CD4-positive, CD25-positive, alpha-beta regulatory T cell (primary cell): ENCODE results near the gene COL6A2. TPM values are rescaled to one million over a fixed set of nuclear protein-coding genes. Genes with fewer than 3 reads are reported as not detected.

ENCODE experiments used
- ATAC-seq, 2 donors: fragments of 150-1000 bp; cut with Tn5 transposase; one replicate each; pipeline ENCODE4 v1.10.0; 2021; ENCODE audit warnings: low read depth in 2 of 2, moderate number of reproducible peaks in 2 of 2, moderate library complexity in 1 of 2
- DNase-seq, 3 donors: peaks; one replicate each; pipeline versions ENCODE4 v3.0.0 to v3.0.0-alpha.2; 2012 to 2022; ENCODE audit warnings: mixed read lengths in 1 of 3
- H3K27ac ChIP-seq: one replicate; pipeline ENCODE4 v1.7.0; 2013; ENCODE audit warnings: mild to moderate bottlenecking, low read length; ENCODE audit not compliant: insufficient read depth, poor library complexity, severe bottlenecking
- H3K27me3 ChIP-seq: one replicate; pipeline ENCODE4 v1.7.0; 2013; ENCODE audit warnings: low read length; ENCODE audit not compliant: control insufficient read depth, insufficient read depth
- H3K36me3 ChIP-seq: one replicate; pipeline ENCODE4 v1.7.0; 2013; ENCODE audit warnings: mild to moderate bottlenecking, low read length, moderate library complexity; ENCODE audit not compliant: control insufficient read depth, insufficient read depth
- H3K4me1 ChIP-seq: 2 replicates; pipeline ENCODE4 v1.7.0; 2013; ENCODE audit warnings: mild to moderate bottlenecking, low read length; ENCODE audit not compliant: insufficient read depth, control insufficient read depth, poor library complexity, severe bottlenecking
- H3K4me3 ChIP-seq: one replicate; pipeline ENCODE4 v1.7.0; 2013; ENCODE audit warnings: low read depth, mild to moderate bottlenecking, low read length, moderate library complexity
- H3K9me3 ChIP-seq, 2 experiments: 1 replicate in 1 of 2; 2 replicates in 1 of 2; pipeline ENCODE4 v1.7.0; 2013; ENCODE audit warnings: low read length in 2 of 2, mild to moderate bottlenecking in 1 of 2, moderate library complexity in 1 of 2; ENCODE audit not compliant: control insufficient read depth in 2 of 2
- H3K27ac Mint-ChIP-seq, 3 donors: one replicate each; pipeline ENCODE4 v1.8.0; 2020 to 2022; ENCODE audit warnings: mild to moderate bottlenecking in 3 of 3, mixed read lengths in 3 of 3, moderate library complexity in 2 of 3
- H3K27me3 Mint-ChIP-seq: one replicate; pipeline ENCODE4 v1.8.0; 2022; ENCODE audit warnings: mild to moderate bottlenecking, mixed read lengths
- H3K36me3 Mint-ChIP-seq: one replicate; pipeline ENCODE4 v1.8.0; 2020; ENCODE audit warnings: mixed read lengths
- H3K4me1 Mint-ChIP-seq, 4 donors: one replicate each; pipeline ENCODE4 v1.8.0; 2020 to 2022; ENCODE audit warnings: mixed read lengths in 4 of 4, mild to moderate bottlenecking in 1 of 4
- H3K4me3 Mint-ChIP-seq, 4 donors: one replicate each; pipeline ENCODE4 v1.8.0; 2020 to 2022; ENCODE audit warnings: mild to moderate bottlenecking in 4 of 4, mixed read lengths in 4 of 4, moderate library complexity in 3 of 4
- H3K9me3 Mint-ChIP-seq, 7 donors: one replicate each; pipeline ENCODE4 v1.8.0; 2020 to 2022; ENCODE audit warnings: mixed read lengths in 7 of 7, mild to moderate bottlenecking in 3 of 7, moderate library complexity in 2 of 7
- polyA plus RNA-seq, 4 donors: library from polyadenylated mRNA; unstranded; fragments of 300-500 nt; fragmentation: Illumina TruSeq; gene quantifications; one replicate each; pipeline ENCODE4 v1.2.3, GENCODE V29; 2021
- total RNA-seq: library from RNA; stranded (reverse); gene quantifications from one replicate; pipeline ENCODE4 v1.2.3, GENCODE V29; 2022

COL6A2 gene
- total and polyA plus RNA-seq, 5 donors from 2014 or later: 0.08 to 12.9 (median 1.3) TPM

DNA sequence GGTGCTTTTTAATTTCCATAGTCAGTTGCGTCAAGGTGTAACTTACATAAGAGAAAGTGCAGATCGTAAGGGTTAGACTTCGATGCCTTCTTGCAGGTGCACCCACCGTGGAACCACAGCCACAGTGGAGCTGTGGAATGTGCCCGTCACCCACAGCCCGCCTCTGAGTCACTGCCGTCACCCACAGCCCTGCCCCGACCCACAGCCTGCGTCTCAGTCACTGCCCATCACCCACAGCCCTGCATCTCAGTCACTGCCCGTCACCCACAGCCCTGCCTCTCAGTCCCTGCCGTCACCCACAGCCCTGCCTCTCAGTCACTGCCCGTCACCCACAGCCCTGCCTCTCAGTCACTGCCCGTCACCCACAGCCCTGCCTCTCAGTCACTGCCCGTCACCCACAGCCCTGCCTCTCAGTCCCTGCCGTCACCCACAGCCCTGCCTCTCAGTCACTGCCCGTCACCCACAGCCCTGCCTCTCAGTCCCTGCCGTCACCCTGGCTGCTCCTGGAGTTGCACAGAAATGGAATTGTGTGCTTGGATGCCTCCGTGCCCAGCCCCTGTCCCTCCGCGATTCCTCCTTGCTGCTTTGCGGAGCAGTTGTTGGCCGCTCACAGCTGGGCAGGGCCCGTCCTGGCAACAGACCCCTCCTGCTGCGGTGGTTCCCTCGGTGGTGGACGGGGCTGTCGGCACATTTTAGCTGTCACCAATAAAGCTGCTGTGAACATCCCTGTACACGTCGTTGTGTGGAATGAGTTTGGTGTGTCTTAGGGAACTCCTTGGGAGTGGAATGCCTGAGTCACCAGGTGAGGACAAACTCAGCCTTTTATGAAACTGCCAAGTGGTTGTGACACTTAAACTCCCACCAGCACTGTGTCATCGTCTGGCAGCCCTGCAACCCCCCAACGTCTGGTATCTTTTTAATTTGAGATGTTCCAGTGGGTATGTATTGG is 44.9 kb upstream of the COL6A2 start:
- Histone ChIP-seq H3K4me1 (peaks cover 3% of the 10 kb centered on the region), H3K27me3 (no peaks in the 10 kb centered on the region), H3K9me3 (peaks cover 0 to 5% of the 10 kb centered on the region in 2 experiments), H3K27ac (no peak overlapping the region), H3K4me3 (no peak overlapping the region), H3K36me3 (no peaks in the 10 kb centered on the region)
- peaks cover 0 to 8% (median 2%) of the 10 kb centered on the region in 4 donors for H3K4me1 Mint-ChIP-seq
- no peaks in the 10 kb centered on the region for H3K9me3 Mint-ChIP-seq
- no peaks in the 10 kb centered on the region for H3K36me3 Mint-ChIP-seq
- ATAC-seq: no peak
- H3K27me3 Mint-ChIP-seq: peaks cover 4% of the 10 kb centered on the region
- DNase-seq: no peak
- H3K4me3 Mint-ChIP-seq: no peak overlapping the region
- no peak overlapping the region for H3K27ac Mint-ChIP-seq

DNA sequence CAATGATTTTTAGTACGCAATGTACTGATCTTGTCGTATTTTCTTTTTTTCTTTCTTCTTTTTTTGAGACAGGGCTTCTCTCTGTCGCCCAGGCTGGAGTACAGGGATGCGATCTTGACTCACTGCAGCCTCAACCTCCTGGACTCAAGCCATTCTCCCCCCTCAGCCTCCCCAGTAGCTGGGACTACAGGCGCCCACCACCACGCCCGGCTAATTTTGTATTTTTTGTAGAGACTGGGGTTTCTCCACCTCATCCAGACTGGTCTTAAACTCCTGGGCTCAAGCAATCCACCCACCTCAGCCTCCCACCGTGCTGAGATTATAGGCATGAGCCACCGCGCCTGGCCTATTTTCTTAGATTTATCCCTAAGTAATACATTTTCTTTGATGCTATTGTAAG is 43.9 kb upstream of the COL6A2 start:
- H3K4me1 ChIP-seq: peaks cover 3% of the 10 kb centered on the region
- H3K36me3 ChIP-seq: no peaks in the 10 kb centered on the region
- H3K4me3 ChIP-seq: no peak overlapping the region
- Mint-ChIP-seq H3K4me1 (peaks cover 0 to 11% (median 2%) of the 10 kb centered on the region in 4 donors), H3K36me3 (no peaks in the 10 kb centered on the region), H3K27me3 (peaks cover 8% of the 10 kb centered on the region), H3K9me3 (peaks cover 0 to 5% (median 0%) of the 10 kb centered on the region in 7 donors), H3K4me3 (no peak overlapping the region), H3K27ac (no peak overlapping the region)
- H3K9me3 ChIP-seq: no peaks in the 10 kb centered on the region
- ATAC-seq (no peak), DNase-seq (no peak)
- no peak overlapping the region for H3K27ac ChIP-seq
- no peaks in the 10 kb centered on the region for H3K27me3 ChIP-seq

DNA sequence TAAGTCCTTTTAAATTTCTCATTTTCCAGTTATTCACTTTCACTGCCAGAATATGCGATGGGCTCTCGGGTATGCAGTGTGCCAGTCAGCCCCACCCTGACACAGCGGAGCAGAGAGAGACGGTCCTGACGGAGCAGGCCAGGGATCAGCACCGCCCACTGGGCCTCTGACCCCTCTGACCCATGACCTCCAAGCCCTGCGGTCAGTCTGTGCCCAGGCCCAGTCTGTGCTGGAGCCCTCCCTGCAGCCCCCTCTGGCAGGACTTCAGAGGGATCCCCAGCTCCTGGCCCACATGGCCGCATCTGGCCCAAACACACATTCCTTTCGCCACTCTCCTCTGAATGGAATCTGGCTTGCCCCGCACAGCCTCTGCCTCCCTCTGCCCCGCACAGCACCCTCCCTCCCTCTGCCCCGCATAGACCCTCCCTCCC is 43.4 kb upstream of the COL6A2 start:
- Histone ChIP-seq H3K36me3 (no peaks in the 10 kb centered on the region), H3K4me1 (peaks cover 3% of the 10 kb centered on the region), H3K27me3 (no peaks in the 10 kb centered on the region), H3K9me3 (no peaks in the 10 kb centered on the region), H3K4me3 (no peak overlapping the region), H3K27ac (no peak overlapping the region)
- H3K36me3 Mint-ChIP-seq: no peaks in the 10 kb centered on the region
- no peak overlapping the region for H3K4me3 Mint-ChIP-seq
- no peak for ATAC-seq
- peaks cover 11% of the 10 kb centered on the region for H3K27me3 Mint-ChIP-seq
- peaks cover 0 to 11% (median 2%) of the 10 kb centered on the region in 4 donors for H3K4me1 Mint-ChIP-seq
- H3K27ac Mint-ChIP-seq: no peak overlapping the region
- no peak for DNase-seq
- H3K9me3 Mint-ChIP-seq: peaks cover 0 to 8% (median 0%) of the 10 kb centered on the region in 7 donors

DNA sequence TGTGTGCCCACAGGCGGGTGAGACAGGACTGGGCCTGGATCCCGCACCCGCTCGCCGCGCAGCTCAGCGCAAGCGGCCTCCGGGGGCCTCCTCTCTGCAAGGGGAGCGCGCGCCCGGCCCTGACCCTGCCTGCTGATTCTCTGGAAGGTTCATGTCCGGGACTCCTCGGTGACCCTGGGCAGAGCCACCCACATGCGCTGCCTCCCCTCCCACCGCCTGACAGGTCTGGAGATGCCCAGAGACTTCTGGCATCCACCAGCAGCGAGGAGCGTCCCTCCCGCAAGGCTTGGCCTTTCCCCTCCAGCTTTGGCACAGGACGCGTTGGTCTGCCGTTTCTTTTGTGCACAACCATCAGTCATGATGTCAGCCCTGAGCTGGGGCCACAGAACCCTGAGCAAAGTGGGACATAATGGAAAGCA is 42.0 kb upstream of the COL6A2 start:
- H3K27ac ChIP-seq: no peak overlapping the region
- Mint-ChIP-seq H3K36me3 (no peaks in the 10 kb centered on the region), H3K4me3 (no peak overlapping the region), H3K27ac (no peak overlapping the region), H3K9me3 (peaks cover 0 to 8% (median 0%) of the 10 kb centered on the region in 7 donors), H3K4me1 (peaks cover 0 to 11% (median 2%) of the 10 kb centered on the region in 4 donors), H3K27me3 (peaks cover 11% of the 10 kb centered on the region)
- no peak overlapping the region for H3K4me3 ChIP-seq
- no peaks in the 10 kb centered on the region for H3K36me3 ChIP-seq
- DNase-seq: no peak
- H3K9me3 ChIP-seq: no peaks in the 10 kb centered on the region
- peaks cover 3% of the 10 kb centered on the region for H3K4me1 ChIP-seq
- ATAC-seq: no peak
- H3K27me3 ChIP-seq: no peaks in the 10 kb centered on the region

DNA sequence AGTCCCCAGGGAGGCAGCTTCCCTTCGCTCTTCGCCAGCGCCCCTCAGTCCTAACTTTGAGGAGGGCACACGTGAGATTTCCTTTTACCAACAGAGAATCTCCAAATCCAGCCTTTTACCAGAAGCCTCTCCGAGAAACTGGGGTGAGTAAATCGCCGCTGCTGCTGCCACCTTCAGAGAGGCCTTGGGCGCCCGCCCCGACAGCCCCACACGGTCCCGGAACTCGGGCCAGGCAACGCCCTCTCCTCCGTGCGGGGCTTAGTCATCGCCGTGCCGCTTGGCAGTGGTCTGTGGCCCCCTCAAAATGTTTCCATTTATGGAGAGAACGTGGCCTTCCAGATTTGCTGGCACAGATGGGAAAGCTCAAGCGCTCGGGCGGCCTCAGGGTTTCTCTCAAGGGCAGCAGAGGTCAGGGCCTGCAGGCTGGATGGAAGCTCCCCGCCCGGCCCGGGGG is 41.4 kb upstream of the COL6A2 start:
- Histone ChIP-seq H3K9me3 (no peaks in the 10 kb centered on the region), H3K4me1 (peaks cover 3% of the 10 kb centered on the region), H3K27me3 (no peaks in the 10 kb centered on the region), H3K4me3 (no peak overlapping the region), H3K36me3 (no peaks in the 10 kb centered on the region), H3K27ac (no peak overlapping the region)
- peaks cover 0 to 11% (median 2%) of the 10 kb centered on the region in 4 donors for H3K4me1 Mint-ChIP-seq
- H3K27me3 Mint-ChIP-seq: peaks cover 11% of the 10 kb centered on the region
- no peak overlapping the region for H3K4me3 Mint-ChIP-seq
- ATAC-seq (no peak), DNase-seq (no peak)
- no peaks in the 10 kb centered on the region for H3K36me3 Mint-ChIP-seq
- H3K27ac Mint-ChIP-seq: no peak overlapping the region
- H3K9me3 Mint-ChIP-seq: peaks cover 0 to 8% (median 0%) of the 10 kb centered on the region in 7 donors

DNA sequence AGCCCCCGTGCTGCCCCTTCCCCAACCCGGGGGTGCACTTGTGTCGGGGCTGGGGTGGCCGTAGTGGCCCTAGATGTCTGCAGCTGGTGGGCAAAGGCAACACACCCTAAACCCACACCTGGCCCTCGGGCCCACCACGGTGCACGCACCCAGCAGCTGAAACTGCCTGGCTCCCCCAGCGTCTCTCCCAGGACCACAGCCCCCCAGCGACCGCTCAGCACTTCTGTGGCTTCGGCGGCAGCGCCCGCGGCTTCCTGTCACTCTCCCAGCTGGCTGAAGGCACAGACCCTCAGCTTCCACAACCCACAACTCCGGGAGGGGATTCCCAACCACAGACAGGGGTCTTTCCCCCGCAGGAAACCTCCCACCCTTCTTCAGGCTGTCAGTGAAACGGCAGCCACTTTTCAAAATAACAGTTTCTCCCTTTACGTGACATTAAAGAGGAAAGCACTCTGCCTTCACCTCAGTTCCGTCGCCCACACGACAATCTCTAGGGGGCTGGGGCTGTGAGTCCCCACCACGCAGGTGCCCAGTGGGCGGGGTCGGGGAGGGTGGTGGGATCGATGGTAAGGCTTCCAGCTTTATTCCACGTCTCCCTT is 40.7 kb upstream of the COL6A2 start:
- Mint-ChIP-seq H3K27ac (peak overlapping the region in 1 of 3 donors; percentile 51), H3K4me1 (peaks cover 0 to 11% (median 2%) of the 10 kb centered on the region in 4 donors), H3K9me3 (peaks cover 0 to 8% (median 2%) of the 10 kb centered on the region in 7 donors), H3K36me3 (no peaks in the 10 kb centered on the region), H3K4me3 (no peak overlapping the region), H3K27me3 (peaks cover 11% of the 10 kb centered on the region)
- Histone ChIP-seq H3K4me3 (no peak overlapping the region), H3K27ac (no peak overlapping the region), H3K36me3 (no peaks in the 10 kb centered on the region), H3K27me3 (peaks cover 7% of the 10 kb centered on the region), H3K9me3 (peaks cover 0 to 7% of the 10 kb centered on the region in 2 experiments), H3K4me1 (peaks cover 3% of the 10 kb centered on the region)
- DNase-seq (no peak), ATAC-seq (no peak)

DNA sequence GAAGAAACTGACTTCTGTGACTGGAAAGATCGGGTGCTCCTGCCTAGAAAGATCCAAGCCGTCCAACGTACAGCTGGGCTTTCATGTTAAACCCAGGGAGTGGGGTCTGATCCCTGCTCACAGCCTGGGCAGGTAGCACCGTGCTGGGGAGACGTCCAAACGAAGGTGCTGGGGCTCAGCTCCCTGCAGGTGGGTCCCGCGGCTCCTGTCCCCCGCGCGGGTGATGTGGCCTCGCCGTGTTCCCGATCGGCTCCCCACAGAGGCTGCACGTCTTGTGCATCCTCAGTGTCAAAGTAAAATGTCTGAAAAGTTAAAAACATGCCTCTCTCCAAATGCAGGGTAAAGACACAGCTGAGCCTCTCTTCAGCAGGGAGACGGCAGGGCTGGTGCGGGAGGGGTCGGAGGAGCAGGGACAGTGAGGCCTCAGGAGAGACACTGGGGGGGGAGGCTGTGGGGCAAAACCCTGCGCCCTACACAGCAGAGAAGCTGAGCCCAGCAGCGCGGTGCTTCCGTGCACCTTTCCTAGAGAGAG is 40.1 kb upstream of the COL6A2 start:
- Mint-ChIP-seq H3K4me1 (peaks cover 0 to 11% (median 2%) of the 10 kb centered on the region in 4 donors), H3K4me3 (no peak overlapping the region), H3K27ac (no peak overlapping the region), H3K27me3 (peaks cover 17% of the 10 kb centered on the region), H3K36me3 (no peaks in the 10 kb centered on the region), H3K9me3 (peaks cover 0 to 8% (median 3%) of the 10 kb centered on the region in 7 donors)
- Histone ChIP-seq H3K36me3 (no peaks in the 10 kb centered on the region), H3K27ac (no peak overlapping the region), H3K27me3 (peaks cover 9% of the 10 kb centered on the region), H3K4me3 (no peak overlapping the region), H3K9me3 (peaks cover 0 to 11% of the 10 kb centered on the region in 2 experiments), H3K4me1 (peaks cover 3% of the 10 kb centered on the region)
- ATAC-seq (no peak), DNase-seq (no peak)
